GM21447 (cell line): Measurements from ENCODE around the gene CBY1.

Source experiments
- ATAC-seq: cut with Tn5 transposase; IDR thresholded peaks from one replicate; pipeline ENCODE4 v1.9.1; 2021; ENCODE audit not compliant: unreplicated experiment

Gene CBY1

DNA sequence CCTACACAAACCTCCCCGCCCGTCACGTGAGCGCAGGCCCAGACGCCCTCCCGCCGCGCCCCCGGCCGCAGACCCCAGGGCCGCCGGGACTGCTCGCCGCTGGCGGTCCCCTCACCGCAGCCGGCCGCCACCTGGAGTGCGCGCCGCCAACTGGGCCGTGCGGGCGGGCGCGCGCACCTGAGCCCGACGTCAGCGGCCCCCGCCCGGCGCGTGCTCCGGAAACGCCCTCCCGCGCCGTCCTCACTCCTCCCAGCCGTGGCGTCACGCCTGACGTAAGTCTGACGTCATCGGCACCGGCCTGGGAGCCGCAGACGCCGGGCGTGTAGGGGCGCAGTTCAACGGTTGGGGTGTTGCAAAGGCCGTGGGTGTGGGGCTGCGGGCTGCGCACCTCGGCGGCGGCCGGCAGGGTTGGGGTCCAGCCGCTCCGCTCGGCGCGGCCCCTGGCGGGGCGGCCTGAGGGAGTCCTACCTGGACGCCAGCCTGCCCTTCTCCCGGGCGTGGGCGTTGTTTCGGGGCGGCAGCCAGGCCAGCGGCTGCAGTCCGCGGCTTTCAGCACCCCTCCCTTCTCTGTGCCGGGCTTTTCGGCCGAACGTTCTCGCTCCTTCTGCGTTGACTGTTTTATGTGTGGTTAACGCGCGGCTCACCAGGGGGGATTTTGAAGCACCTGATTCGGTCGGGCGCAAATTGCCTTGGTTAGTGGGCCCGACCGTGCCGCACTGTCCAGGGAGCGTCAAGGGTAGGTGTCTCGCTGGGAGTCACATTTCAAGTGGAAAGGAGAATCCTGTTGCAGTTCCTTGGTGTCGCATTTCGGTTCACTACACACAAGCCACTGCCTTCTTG lies 44.6 kb downstream of the CBY1 start, which contains the start of gene JOSD1:
Gene JOSD1, minus strand, starts transcription at position 155 of the 840 bp plus-strand sequence. CDS start 956 bp downstream, outside the sequence.
- ATAC-seq: peak; percentile 23

DNA sequence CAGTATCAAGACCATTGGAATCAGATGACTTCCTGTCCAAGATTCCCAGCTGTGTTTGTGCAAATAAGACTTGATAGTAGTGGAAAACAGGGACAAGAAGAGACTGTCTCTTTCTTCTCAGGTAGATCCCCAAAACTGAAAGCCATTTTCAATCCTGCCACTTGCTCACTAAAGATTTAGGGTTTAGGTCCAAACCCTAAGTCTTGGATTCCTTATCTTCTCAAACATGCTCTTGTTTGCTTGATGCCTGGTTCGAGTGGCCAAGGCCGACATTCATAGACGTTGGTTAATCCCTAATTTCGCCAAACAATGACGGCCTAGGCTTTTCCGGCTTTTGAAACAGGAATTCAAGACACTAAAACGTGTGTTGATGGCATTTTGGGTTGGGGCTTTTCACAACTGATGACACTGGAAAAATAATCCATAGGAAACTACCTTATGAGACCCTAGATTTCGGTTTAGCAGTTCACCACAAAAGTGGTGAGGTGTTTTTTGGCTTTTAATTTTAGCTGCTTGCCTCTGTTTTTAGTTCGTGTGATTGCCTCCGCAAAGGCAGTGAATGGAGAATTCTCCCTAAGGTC lies 48.3 kb downstream of the CBY1 start:
- ATAC-seq: no peak

DNA sequence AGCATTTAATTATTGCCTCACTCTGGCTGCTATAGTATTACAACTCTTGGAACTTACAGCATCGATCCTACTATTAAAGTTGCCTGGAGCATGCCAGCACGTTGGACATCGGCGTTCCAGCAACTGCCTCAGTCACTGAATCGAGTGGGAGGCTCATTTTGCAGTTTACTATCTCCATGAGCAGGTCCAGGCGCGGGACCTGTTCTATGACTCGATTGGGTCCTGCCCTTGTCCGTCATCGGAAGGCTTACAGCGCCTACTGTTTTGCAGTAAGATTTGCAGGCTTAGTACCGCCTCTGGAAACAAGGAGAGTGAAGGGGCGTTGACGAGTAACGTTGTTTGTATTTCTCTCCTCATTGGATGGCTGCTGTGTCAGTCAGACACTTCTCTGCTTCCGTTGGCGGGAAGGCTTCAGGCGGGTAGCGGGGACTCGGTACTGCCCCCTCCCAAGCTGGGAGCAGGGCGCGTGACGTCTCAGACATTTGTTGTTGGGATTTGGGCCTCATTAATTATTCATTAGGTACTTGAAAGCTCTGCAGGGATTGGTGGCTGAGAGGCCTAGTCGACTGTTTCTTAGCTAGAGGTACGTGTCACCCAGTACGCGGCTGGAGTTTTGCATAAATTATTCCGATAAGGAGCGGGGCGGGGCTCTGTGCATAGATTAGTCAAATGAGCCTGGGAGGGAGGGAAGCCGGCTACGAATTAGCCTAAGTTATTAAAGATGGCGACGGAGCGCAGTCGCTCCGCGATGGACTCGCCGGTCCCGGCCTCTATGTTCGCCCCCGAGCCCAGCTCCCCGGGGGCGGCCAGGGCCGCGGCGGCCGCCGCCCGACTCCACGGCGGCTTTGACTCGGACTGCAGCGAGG lies 49.0 kb downstream of the CBY1 start, which contains the start of gene GTPBP1:
Gene GTPBP1, plus strand, starts transcription at position 710 of the 866 bp plus-strand sequence. Its CDS starts 12 bp downstream, at position 722.
- ATAC-seq: peak; percentile 70

DNA sequence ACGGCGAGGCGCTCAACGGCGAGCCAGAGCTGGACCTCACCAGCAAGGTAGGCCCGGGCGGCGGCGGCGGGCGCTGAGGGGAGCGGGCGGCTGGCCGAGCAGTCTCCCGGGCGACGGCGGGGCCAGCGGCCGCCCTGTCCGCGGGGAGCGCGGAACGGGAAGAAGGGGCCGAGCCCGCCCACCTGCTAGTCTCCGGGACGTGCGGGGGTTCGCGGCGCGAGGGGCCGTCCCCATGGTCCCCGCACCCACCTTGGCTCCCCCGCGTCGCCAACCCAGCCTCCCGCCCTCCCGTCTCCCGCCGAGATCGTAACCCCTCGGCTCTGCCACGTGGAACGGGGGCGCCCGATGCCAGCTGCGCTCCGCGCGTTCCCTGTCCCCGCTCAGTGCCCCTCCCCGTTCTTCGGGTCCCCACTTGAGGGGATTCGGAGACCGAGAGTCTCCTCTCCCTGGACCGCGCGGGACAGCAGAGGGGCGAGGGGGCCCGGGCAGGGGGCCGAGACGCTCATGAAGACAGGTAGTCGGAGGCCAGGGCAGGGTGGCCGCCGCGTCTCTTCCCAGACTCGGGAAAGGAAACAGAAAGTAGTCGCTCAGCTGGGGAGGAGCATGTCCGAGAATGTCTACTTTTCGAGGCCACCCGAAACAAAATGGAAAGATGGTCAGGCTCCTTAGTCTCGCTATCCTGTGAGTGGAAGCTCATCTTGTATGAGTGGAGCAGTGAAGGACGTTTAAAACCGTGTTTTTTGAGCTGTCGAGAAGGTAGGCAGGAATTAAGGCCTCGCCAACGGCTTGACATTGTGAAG lies 49.9 kb downstream of the CBY1 start:
- ATAC-seq: no peak

DNA sequence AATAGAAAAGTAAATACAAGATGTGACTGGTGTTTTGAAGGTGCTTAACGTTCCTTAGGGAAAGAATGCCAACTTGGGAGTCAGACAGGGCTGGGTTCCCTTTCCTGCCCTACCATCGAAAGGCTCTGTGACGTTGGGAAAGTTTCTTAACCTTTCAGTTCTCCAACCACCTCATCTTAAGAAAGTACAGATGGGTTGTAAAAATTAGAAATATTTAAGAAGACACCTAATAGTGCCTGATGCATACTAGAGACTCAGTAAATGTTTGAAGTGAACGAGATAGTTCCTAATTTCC lies 50.4 kb downstream of the CBY1 start:
- ATAC-seq: no peak

DNA sequence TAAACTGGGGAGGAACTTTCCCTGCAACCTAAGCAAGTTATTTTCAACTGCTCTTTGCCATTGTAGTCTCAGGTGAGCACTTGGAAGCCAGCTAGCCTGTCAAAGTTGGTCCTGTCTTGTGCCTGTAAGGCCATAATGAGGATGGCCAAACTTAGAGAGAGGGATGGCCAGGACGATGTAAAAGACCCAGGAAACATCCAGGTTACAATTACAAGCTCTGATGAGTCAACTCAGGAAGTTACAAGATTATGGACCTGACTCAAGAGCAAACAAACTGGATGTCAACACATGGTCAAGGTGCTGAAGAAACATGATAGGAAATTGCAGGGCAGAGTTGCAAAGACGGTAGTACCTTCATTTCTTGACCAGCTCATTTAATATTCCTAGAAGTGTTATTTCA lies 50.9 kb downstream of the CBY1 start:
- no peak for ATAC-seq

DNA sequence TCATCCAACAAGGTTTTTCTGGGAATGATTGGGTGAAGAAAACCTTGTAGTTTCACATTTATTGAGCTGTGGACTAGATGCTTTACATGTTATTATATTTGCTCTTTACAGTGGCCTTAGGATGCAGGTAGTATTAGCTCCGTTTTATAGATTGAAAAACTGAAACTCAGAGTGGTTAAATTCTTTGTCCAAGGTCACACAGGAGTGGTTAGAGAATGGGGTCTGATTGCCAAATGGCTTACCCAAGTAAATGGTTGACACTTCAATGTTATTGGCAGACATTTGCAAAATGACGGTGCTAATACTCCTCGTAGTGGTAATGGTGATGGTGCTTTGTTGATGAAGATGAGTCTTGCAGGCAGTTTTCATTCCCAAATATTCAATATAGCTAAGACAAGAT lies 51.5 kb downstream of the CBY1 start:
- no peak for ATAC-seq

DNA sequence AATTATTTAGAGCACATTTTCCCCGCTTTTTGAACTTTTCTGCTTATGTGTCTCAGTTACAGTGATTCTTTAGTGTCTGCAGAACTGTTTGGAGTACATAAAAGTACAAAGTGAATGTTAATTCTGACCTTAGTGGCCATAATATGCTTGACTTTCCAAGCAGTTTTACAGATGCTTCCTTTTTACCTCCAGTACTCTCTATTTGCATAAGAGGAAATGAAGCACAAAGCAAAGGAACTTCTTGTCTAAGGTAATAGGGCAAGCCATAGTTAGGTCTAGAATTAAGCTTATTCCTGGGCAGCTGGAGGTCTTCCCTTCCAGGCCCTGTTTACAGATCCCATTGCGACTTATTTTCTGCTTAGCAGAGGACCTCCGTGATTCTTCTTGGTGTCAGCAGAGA lies 52.9 kb downstream of the CBY1 start:
- ATAC-seq: no peak

DNA sequence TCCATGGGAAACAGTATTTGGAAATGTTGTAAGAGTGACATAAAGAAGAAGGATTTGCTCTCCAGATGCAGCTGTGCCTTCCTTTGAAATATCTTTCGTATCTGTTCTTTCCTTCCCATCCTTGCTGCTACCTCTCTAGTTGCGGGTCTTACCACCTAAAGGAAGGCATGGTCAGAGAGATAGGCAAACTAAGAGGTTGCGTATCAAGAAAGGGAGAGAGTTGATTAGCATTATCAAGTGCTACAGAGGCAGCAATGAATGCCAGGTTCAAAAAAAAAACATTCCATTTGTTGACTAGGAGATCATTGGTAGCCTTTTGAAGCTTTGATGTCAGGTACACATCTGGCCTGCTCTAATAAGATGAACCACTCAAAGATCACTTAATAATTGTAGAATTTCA lies 53.9 kb downstream of the CBY1 start:
- ATAC-seq: no peak

DNA sequence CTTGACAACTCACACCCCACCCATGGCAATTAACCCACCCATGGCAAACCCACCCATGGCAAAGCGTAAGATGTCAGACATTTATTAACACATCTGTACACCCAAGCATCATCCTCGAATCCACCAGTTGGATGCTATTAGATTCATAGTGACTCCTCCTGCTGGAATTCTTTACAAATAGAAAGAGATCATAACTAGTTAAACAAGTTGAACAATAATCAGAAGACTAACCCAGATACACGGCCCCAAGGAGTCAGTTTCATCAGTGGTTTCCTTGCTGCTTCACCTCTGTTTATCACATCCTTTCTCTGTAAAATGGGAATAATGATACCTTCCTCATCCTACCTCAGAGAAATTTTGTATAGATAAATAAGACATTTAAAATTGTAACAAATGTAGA lies 54.4 kb downstream of the CBY1 start:
- ATAC-seq: no peak

DNA sequence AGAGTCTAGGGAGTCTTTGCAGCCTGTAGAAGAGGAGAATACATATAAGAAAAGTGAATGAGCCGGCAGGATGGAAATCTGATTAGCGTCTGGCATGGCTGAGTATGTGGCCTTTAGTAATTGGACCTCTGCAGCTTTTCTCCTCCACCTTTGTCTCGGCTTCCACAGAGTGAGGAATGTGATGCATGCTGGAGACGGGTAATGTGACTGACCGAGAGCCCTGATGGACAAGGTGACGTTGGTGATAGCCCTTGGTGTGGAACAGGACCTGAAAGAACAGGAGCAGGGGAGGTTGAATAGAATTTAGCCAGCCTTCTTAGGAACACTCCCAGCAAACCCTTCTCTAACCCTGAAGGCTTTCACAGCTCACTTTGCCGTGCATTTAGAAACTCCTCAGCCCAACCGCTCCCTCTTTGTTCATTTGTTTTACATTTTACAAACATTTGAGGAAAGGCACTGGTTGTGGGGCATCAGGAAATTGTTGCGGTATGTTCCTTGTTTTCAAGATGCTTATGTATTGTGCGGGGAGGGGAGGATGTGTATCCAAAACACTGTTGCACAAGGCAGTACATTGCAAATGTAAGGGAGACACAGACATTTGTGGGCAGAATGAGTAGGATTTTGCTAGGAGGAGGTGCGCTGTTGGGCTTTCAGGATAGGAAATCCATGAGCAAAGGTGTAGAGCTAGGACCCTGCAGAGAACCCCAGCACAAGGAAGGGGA lies 56.2 kb downstream of the CBY1 start:
- ATAC-seq: no peak

DNA sequence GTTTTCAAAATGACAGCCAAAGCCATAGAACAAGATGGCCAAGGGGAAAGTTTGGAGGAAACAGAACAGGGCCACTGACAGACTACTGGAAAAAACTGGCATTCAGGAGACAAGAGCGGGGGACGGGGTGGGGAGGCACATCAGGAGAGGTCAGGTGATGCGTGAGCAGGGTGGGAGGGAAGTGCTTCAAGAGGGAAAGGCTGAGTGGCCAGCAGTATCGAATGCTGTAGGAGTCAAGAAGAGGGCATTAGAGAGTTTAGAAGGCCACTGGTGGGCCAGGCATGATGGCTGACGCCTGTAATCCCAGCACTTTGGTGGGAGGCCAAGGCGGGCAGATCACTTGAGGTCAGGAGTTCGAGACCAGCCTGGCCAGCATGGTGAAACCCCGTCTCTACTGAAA lies 57.5 kb downstream of the CBY1 start:
- no peak for ATAC-seq

DNA sequence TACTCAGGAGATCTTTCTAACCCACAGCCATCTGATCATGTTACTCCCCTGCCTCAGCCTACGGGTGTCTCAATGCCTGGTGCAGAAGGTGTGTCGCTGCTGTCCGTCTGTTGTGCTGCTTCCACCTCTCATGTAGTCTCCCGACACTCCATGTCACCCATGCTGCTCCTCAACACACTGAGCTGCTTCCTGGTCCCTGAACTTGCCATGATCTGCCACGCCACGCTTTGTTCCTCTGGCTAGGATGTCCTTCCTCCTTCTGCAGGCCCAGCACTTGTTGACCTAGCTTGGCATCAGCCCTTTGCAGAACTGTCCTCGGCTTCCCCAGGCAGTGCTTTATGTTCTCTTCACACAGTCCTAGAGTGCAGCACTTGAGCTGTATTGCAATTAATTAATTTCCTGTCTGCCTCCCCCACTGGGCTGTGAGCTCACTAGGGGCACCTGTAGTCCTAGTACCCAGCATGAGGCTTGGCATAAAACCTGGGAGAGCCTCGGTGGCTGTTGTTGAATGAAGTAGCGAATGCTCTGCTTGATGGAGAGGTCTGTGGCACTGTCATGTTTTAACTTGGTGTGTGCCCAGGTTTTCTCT lies 58.8 kb downstream of the CBY1 start:
- ATAC-seq: no peak

DNA sequence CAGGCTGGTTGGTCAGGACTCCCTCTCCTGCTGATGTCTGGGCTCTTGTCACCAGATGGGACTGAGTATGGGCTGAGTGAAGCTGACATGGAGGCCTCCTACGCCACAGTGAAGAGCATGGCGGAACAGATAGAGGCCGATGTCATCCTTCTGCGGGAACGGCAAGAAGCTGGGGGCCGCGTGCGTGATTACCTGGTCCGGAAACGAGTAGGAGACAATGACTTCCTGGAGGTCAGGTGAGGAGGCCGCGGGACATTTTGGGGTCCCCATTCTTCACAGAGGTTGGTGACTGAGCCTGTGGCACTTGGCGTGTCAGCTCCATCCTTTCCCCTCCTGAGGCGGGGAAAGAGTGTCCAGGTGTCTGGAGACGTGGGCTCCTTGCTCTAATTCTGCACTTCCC lies 59.4 kb downstream of the CBY1 start:
- no peak for ATAC-seq

DNA sequence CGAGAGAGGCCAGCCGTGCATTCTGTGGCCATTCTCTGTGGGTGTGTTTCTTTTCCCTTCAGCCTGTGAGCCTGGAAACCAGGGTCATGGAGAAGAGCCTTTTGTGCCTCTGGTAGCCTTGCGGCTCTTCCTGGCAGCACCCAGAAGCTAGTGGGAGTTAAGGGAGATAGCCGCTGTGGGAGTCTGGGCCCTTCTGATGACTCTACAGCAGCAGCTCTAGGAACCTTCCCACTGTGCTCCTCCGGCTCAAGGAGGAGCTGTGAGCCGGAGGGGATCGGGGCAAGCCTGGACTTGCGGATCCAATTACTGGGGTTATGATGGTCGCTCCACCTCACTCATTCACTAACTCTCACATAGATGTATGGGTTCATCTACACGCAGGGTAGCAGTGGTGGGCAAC lies 59.8 kb downstream of the CBY1 start:
- ATAC-seq: no peak

DNA sequence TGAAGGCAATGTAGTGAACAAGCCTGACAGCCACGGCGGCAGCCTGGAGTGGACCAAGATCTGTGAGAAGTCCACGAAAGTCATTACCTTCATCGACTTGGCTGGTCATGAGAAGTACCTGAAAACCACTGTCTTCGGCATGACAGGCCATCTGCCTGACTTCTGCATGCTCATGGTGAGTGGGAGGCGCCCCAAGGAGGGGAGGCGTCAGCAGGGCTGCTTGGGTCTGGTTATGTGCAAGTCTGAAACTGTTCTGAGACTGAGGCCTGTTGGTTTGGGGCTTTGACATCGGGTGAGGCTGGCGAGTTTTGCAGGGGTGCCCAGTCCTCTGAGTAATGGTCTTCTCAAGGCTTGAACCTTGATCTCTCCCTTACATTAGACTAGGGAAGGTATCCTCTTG lies 60.4 kb downstream of the CBY1 start:
- no peak for ATAC-seq

DNA sequence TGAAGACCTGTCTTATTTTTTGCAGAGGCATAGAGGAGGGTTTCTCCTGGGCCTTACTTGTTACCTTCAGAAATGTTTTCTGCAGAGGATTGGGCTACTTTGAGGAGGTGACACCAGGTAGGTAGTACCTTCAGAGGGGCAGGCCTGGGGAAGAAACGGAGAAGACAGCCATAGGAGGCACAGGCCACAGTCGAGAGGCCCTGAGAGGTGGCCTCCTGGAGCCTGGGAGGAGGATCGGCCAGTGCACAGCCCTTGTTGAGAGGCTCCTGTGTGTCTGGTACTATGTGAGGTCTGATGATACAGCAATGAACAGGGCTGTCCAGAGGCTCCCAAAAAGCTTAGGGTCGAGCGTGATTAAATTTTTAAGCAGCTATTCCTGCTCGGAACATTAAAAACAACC lies 60.8 kb downstream of the CBY1 start:
- no peak for ATAC-seq

DNA sequence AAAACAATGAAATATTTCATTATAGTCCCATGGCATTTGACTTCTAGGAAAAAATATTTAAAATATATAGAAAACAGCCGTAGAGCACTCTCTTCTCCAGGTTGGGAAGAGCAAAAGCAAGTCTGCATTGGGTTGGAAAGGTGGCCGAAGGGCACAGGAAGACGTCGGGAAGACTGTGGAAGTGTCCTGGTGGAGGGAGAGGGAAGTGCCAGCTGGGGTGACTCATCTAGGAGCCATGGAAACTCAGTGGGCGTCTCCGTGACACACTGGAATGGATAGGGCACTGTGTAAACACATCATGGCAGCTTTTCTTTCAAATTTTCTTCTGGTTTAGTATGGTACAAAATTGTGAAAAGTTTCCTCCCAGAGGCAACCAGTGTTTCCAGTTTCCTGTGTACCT lies 62.0 kb downstream of the CBY1 start:
- no peak for ATAC-seq

DNA sequence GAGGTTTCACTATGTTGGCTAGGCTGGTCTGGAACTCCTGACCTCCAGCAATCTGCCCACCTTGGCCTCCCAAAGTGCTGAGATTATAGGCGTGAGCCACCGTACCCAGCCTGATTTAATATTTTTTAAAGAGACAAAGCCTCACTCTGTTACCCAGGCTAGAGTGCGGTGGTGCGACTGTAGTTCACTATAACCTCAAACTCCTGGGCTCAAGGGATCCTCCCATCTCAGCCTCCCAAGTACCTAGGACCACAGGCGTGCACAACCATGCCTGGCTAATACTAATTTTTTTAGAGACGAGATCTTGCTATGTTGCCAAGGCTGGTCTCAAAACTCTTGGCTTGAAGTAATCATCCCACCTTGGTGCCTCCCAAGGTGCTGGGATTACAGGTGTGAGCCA lies 62.8 kb downstream of the CBY1 start:
- no peak for ATAC-seq

DNA sequence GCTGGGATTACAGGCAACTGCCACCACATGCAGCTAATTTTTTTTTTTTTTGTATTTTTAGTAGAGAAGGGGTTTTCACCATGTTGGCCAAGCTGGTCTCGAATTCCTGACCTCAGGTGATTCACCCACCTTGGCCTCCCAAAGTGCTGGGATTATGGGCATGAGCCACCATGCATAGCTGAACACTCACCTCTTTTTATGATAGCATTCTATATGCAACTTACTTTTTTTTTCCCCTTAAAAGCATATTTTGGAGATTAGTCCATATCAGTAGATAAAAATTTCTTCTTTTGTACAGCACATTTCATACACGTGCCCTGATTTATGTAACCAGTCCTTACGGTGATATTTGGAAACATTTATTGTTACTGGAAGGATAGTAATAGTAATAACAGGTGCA lies 63.9 kb downstream of the CBY1 start:
- ATAC-seq: no peak
